Activated CD8-positive, alpha-beta memory T cell treated with anti-CD3 and anti-CD28 coated beads, Interleukin-2, amount 50 U/mL, for 48 hours (primary cell): ENCODE results near the gene RASA3.
A peak's percentile ranks its signal among the peaks of the same experiment; 100 is the strongest.
"Not testable (repeated sequence)": the region's sequence is repeated elsewhere in the genome, so short reads cannot be mapped to it uniquely, and the experiment has no call there.

Experiments used
- DNase-seq: peaks from one replicate; pipeline ENCODE4 v3.0.0-alpha.2; 2020

RASA3 gene

DNA sequence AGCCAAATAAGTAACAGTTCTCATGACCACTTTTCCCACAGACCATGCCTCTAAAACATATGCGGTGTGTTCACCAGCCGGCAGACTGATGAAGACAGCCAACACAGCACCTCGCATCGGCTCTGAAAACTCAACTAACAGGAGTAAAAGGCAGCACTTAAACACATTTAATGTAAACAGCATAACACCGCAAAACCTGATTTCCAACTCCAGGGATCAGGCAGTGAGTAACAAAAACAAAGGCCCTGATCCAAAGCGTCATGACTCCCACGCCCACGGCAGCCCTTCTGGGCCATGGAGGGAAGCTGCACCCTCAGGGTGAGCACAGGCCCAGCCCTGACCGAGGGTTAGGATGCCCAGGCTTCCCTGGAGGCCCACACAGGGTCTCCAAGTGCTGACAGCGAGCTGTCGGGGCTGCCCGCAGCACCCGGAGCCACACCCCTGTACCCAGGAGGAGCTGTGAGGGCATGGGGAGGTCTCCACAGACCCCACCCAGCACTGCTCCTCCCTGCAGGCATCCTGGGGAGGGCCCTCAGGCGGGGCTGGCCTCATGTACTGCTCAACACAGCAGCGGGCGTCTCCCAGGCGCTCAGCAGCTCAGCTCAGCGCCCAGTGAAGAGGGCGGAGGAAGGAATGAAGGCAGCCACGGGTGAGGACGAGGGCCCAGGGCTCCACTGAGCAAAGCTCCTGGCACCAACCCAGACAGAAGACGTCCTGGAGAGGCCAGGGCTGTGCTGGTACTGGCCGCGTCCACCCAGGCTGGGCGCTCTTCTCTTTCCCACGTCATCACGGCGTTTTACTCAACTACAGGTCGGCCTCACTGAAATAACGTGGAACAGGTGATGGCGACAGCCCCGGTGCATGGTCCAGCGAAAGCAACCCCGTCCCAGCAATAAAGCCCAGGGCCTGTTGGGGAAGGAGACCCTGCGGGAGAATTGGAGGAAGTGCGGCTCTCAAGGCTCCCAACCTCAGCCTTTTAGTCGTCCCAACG is 53.7 kb downstream of the RASA3 start:
- DNase-seq, result peak; percentile 53

- DNase-seq, result no peak
Observed at GRCh38 chr13:114077933-114078325, 54.5 kb downstream of the RASA3 start.

GRCh38 chr13:114077099-114077932 is 55.1 kb downstream of the RASA3 start:
- DNase-seq, result no peak

DNA sequence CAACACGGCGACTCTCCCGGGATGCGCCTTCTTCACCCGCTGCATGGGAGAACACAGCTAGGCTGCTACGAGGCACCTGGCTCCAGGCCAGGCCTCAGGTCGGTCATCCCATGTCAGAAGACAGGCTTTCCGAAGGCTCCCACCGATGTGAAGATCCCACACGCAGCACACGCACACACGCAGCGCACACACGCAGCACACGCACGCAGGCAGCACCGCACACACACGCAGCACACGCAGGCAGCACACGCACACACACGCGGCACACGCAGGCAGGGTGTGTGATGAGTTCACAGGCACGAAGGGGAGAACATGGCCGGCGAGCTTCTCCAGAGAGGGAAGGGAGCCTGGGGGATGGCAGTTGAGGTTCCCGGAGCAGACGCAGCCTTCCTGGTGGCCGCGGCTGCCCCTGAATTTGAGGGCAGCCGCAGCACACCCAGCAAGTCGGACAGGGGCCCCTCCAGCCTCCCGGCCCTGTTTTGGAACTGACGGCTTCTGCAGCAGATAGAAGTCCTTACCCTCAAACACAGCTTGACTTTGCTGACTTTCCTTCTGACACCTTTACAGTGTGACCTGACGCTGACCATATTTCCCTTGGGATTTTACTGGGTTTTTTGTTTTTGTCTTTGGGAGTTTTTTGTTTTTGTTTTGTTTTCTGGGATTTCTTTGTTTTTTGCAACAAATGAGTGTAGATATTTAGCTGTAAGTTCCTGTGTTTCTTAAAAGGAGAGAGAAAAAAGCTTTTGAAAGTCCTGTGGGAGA is 55.9 kb downstream of the RASA3 start:
- no peak for DNase-seq

DNA sequence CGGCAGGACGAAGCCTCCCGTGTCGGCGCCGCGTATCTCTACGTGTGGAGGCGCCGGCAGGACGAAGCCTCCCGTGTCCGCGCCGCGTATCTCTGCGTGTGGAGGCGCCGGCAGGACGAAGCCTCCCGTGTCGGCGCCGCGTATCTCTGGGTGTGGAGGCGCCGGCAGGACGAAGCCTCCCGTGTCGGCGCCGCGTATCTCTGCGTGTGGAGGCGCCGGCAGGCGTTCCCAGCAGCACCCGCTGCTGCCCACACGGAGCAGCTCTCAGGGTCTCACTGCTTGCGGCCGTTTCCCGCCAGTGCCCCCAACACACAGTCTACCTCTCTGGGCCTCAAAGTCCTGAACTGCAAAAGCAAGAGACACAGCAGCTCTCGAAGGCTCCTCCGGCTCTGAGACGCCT is 56.6 kb downstream of the RASA3 start:
- DNase-seq, result not testable (repeated sequence)

DNA sequence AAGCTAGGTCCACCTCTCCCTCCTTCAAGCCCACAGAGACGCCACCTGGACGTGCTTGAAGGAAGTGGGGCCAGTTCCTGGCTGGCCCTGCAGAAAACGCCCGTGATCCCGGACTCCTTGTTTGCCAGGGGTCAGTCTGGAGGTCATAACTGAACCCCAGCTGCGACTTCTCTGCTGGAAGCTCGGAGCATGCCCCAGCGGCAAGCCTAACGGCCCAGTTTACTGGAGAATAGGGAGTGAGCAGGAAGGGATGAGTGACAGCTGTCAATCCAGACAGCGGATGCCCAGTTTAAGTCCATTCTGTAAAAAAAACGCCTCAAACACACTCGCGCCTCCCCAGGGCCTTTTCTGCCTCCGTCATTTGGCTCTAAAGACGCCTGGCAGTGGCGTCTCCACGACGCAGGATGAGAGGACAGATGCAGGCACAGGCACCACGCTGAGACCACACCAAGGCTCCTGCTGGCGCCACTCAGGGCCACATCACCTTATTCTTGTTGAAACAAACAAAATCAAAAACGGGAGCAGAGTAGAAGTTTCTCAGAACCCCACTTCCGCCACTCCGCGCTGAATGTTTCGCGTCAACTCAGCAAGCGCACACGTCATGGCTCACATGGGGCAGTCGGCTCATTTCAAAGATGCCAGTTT is 57.6 kb downstream of the RASA3 start:
- DNase-seq, result no peak

DNA sequence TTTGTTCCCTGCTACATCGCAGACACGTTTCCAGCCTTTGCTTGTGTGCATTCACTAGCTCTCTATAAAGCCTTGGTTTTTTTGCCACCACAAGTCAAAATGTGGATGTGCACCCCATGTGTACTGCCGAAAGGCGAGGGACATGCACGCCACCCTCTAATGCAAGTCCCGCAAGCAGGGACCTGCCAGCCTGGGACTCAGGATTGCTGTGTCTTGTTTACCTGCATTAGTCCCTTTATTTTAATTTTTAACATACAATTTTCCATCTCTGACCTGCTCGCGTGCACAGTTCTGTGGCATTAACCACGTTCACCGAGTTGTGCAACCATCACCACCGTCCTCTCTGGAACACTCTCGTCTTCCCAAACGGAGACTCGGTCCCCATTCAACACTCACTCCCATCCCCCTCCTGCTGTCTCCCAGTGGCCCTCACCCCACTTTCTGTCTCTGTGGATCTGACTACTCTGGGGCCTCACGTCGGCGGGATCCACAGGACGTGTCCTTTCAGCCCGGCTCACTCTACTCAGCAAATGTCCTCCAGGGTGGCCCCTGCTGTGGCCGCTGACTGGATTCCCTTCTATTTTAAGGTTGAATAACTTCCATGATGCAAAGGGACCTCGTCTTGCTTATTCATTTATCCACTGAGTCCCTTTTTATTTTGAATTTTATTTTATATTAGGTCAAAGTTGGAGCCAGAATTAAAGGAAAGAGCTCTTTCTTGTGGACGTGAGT is 58.4 kb downstream of the RASA3 start:
- no peak for DNase-seq

DNA sequence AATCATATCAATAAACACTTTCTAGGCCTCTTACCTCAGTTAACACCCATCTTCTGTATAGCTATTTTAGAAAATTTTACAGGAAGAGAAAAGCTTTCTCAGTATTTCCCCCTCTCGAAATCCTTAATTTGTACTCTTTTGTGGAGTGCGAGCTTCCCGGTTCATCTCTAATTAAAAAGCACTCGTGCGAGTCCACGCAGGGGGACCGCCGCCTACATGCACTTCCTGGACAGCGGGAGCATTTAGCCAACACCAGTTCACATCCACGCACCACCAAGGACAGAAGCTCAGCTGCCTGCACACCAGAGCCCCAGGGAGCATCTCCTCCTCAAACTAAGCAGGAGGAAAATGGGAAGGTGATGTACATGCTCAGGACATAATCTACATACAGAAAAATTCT is 60.0 kb downstream of the RASA3 start:
- DNase-seq, result no peak

DNA sequence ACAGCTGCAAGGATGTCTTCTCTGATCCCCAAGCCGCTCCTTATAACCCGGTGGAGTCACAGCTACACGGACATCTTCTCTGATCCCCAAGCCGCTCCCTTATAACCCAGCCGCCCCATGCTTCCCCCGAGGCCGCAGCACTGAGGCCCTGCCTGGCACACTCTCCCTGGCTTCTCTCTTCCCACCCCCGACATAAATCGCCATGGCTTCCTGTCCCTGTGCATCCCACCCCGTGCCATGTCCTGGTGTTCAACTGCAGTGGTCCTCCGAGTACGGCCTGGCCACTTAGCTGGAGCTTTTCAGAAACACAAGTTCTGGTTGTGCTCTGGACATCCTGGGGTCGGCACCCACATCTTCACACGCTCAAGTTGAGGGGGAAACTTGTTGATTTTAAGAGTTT is 60.4 kb downstream of the RASA3 start:
- no peak for DNase-seq

DNA sequence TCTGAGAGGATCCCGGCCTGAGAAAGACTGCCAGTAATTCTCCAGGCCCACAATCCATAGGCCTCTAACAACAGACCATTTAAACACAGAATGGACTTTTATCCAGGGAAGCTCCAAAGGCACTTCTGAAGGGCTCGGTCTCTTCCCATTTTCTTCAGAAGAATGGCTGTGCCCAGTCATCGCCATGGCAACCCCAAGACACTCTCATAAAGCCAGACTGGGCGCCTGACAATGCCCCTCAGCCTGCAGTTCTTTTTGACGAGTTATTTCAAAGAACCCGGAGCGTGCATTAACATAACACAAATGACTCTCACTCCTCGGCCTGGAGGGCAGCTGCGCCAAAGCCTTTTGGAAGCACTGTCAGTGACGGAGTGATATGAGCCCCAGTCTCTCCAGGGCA is 61.0 kb downstream of the RASA3 start:
- DNase-seq, result no peak

DNA sequence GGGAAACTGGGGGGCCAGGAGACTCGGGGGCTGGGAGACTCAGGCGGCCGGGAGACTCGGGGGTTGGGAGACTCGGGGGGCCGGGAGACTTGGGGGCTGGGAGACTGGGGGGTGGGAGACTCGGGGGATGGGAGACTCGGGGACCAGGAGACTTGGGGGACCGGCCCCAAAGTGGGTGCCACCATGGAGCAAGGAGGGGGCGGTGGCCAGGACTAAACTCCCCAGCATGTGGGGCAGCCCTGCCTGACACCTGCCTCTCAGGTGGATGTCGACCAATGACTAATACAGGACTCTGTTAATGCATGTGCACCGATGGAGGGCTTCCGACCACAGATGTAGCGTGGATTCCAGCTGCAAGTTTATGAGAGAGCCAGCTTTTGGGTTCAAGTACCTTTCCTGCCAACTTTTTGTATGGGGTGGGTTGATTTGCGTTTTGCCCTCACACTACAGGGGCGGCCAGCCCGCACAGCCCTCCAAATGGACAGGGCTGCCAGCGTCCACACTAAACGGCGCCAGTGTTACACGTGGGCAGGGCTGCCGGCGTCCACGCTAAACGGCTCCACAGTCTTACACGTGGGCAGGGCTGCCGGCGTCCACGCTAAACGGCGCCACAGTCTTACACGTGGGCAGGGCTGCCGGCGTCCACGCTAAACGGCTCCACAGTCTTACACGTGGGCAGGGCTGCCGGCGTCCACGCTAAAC is 62.2 kb downstream of the RASA3 start:
- no peak for DNase-seq

GRCh38 chr13:114069376-114070097 is 62.9 kb downstream of the RASA3 start:
- DNase-seq, result no peak

DNA sequence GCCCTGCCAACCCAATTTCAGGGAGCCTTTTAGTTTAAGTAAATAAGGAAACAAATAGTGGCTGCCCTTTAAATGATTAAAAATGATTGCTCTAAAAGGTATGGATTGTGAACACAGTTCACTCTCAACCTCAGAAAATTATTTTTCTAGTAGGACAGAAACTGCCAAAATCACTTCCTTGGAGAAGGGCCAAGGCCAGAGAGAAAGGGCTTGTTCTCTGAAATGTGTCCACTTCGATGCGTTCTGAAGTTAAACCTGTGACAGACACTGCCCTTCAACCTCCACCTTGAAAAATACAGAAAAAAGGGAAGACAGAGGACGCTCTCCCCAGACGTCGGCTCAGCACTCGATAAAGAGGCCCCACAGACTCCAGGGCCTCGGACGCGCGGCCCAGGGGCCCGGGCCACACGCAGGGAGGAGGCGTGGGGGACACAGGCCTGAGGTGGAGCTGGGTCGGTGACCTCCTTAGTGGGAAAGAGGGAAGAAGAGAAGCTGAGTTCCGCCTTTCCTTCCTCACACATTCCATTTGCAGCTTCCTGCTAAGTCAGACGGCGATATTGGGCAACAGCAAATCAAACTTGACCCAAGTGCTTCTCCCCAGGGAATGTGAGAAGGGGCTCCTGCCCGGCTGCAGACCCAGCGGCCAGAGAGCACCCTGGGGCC is 63.6 kb downstream of the RASA3 start:
- no peak for DNase-seq

GRCh38 chr13:114067886-114068651 is 64.4 kb downstream of the RASA3 start:
- DNase-seq, result no peak

GRCh38 chr13:114067381-114067885 is 65.0 kb downstream of the RASA3 start:
- DNase-seq, result peak; percentile 75

DNA sequence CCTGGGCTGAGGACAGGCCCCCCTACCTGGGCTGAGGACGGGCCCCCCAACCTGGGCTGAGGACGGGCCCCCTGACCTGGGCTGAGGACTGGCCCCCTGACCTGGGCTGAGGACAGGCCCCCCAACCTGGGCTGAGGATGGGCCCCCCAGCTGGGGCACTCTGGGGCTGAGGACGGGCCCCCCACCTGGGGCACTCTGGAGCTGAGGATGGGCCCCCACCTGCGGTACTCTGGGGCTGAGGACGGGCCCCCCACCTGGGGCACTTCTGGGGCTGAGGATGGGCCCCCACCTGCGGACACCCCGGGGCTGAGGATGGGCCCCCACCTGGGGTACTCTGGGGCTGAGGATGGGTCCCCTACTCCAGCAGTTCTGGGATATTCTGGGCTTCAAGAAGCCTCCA is 65.5 kb downstream of the RASA3 start:
- no peak for DNase-seq

GRCh38 chr13:114065926-114066774 is 66.3 kb downstream of the RASA3 start:
- DNase-seq, result peak; percentile 70
